Brain microvascular endothelial cell (primary cell): ENCODE results near the gene SH3PXD2B.

Experiments used
- DNase-seq: peaks from one replicate; pipeline ENCODE4 v3.0.0-alpha.2; 2020
- H3K27ac ChIP-seq: fragments of 250-450 bp; sonication (Bioruptor Pico); 2 replicates; pipeline ENCODE4 v1.5.1; 2020; ENCODE audit warnings: mild to moderate bottlenecking, moderate library complexity
- H3K27me3 ChIP-seq: fragments of 250-450 bp; sonication (Bioruptor Pico); replicated peaks from 2 replicates; pipeline ENCODE4 v1.5.1; 2020; ENCODE audit warnings: mild to moderate bottlenecking
- H3K36me3 ChIP-seq: fragments of 250-450 bp; sonication (Bioruptor Pico); replicated peaks from 2 replicates; pipeline ENCODE4 v1.5.1; 2020; ENCODE audit warnings: mild to moderate bottlenecking
- H3K4me3 ChIP-seq: 2 replicates; pipeline ENCODE4 v1.5.1; 2011; ENCODE audit warnings: low read depth, mild to moderate bottlenecking, control low read depth, low read length, moderate library complexity
- CTCF ChIP-seq: IDR thresholded peaks from 2 replicates; pipeline ENCODE4 v1.5.1; 2011; ENCODE audit warnings: low read depth, mild to moderate bottlenecking, moderate library complexity, low read length, control low read depth, inconsistent platforms; ENCODE audit errors: missing control alignments
- in situ Hi-C: cut with HindIII; loops from 2 replicates; pipeline ENCODE4 v1.10.0; 2017; ENCODE audit warnings: low sequenced_read_pairs, low pct_ligation_motif_present

Gene SH3PXD2B

DNA sequence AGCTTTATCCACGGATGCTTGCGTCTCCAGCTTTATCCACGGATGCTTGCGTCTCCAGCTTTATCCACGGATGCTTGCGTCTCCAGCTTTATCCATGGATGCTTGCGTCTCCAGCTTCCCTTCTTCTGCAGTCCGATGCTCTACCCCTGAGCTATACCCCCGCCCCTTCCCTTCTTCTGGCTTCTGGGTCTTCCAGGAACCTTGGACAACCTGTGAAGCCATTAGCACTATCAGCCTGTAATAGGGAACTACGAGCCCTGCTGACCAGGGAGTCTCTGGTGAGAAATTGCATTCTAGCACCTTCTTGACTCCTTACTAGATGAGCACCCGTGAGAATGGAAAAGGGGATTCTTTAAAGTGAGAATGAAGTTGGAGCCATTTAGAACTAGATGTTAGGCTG is 39.1 kb upstream of the SH3PXD2B start:
- H3K36me3 ChIP-seq = no peaks in the 10 kb centered on the region
- no peak for DNase-seq
- no peak for TF ChIP-seq CTCF
- in situ Hi-C loops = no loop called here
- H3K27me3 ChIP-seq = no peaks in the 10 kb centered on the region
- H3K4me3 ChIP-seq = no peak overlapping the region
- H3K27ac ChIP-seq = no peak overlapping the region

- in situ Hi-C loops = no loop called here
- Histone ChIP-seq H3K36me3 (no peaks in the 10 kb centered on the region), H3K4me3 (no peak overlapping the region), H3K27ac (no peak overlapping the region), H3K27me3 (no peaks in the 10 kb centered on the region)
- DNase-seq = no peak
- no peak for TF ChIP-seq CTCF
These were observed 38.7 kb upstream of the SH3PXD2B start for GRCh38 chr5:172493002-172493401.

GRCh38 chr5:172492097-172492840 is 37.9 kb upstream of the SH3PXD2B start:
- no peak for DNase-seq
- no peak overlapping the region for H3K27ac ChIP-seq
- no peaks in the 10 kb centered on the region for H3K36me3 ChIP-seq
- in situ Hi-C loops = no loop called here
- H3K27me3 ChIP-seq = no peaks in the 10 kb centered on the region
- TF ChIP-seq CTCF = no peak
- no peak overlapping the region for H3K4me3 ChIP-seq

DNA sequence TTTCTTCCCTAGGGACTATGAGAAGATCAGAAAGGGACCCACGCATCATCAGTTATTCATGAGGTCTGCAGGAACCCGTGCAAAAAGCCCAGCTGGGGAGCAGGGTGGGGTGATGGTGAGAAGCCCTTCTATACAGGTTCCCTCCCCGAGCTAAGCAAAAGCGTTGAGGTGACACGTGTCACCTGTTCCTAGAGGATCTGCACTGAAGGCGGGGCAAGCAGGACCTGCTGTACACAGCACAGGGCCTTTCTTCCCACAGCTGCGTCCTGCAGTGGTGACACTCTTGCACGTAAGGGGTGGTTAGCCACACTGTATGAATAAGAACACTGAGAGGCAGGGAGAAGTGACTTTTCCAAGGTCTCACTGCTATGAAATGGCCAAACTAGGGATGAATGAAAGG is 37.2 kb upstream of the SH3PXD2B start:
- Histone ChIP-seq H3K27ac (no peak overlapping the region), H3K4me3 (no peak overlapping the region), H3K27me3 (no peaks in the 10 kb centered on the region), H3K36me3 (no peaks in the 10 kb centered on the region)
- DNase-seq = no peak
- no peak for TF ChIP-seq CTCF
- in situ Hi-C loops = no loop called here

DNA sequence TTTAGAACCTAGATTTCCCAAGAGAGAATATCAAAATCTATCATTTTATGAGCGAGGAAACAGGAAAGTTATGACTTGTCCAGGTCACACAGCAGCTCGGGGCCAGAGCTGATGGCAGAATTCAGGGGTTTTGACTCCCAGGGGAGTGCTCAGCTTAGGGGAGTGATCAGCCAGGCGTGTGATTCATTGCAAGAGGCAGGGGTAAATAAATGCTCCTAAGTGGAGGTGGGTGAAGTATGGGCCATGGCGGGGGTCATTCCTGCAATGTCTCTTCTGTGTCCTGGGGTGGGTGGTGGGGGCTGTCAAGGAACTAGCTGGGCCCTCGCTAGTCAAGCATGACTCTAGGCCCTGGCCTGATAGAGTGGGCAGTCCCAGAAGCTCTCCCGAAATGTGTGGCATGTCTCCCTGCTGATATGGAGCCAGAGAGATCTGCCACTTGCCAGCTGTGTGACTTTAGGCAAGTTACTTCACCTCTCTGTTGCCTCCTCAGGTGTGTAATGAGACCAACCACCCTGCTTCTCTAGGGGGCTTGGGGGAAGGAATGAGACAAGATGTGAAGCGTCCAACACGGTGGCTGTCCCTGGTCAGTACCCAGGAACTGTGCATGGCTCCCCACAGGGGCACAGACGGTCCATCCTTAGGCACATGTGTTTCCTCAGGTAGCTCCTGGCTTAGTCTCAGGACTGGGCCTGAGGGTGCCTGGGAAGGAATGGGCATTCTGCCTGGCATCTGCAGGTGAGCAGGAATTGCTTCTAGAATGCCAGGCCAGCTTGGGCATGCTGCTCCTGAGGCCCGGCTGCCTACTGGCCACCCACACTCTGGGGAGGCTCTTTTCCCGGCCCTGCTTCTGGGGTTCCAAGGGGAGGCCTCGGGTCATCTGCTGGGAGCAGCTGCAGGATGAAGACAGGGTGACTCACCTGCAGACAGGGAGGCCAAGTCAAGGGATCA is 36.5 kb upstream of the SH3PXD2B start:
- in situ Hi-C loops = no loop called here

More for the DNA sequence above, 36.5 kb upstream of the SH3PXD2B start:
- H3K36me3 ChIP-seq = no peaks in the 10 kb centered on the region
- H3K27ac ChIP-seq = no peak overlapping the region
- no peak overlapping the region for H3K4me3 ChIP-seq
- no peak for TF ChIP-seq CTCF
- H3K27me3 ChIP-seq = no peaks in the 10 kb centered on the region
- DNase-seq = no peak
